ENCODE results near the gene ALDH3A2. TPM values are rescaled to one million over a fixed set of nuclear protein-coding genes. Genes with fewer than 3 reads are reported as not detected.

The ALDH3A2 gene
- total and polyA plus RNA-seq, 2 of the 8 experiments (the other 6 are each of a cell fraction or from before 2014, with no cell fraction given) = 20.6 to 72.9 TPM

DNA sequence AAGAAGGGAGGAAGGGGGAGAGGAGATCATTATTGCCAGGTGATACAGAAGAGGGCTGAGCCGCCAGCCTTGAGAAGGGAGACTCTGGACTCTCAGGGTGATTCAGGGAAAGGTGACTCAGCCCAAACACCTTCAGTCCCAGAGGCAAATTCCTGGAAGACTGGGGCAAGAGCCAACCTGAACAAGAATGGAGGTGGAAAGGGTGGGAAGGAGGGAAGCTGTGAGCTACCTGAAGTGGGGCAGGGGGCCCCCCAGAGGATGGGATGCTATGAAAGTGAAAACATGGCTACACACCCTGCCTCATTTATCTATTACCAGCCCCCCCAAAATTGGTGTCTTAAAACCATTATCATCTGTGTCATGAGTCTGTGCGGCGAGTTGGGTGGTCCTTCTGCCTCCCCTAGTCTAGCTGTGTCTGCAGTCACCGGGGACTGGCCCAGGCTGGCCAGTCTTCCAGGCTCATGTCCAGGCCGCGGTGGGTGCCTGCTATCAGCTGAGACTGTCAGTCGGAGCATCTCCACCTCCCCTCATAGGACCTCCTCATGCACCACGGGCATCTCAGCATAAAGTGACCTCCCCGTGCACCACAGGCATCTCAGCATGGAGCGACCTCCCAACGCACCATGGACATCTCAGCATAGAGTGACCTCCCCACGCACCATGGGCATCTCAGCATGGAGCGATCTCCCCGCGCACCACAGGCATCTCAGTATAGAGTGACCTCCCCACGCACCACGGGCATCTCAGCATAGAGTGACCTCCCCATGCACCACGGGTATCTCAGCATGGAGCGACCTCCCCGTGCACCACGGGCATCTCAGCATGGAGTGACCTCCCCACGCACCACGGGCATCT, 71.0 kb downstream of the ALDH3A2 start:
- H3K23me2 ChIP-seq (ENCODE audit: low read depth, low read length) = no peaks in the 10 kb centered on the region
- no peak overlapping the region for H3K56ac ChIP-seq (replicated peaks; ENCODE audit: insufficient read length, low read depth, low read length)
- H3K4me2 ChIP-seq (ENCODE audit: insufficient read depth in 1 of 2, low read depth in 2 of 2, low read length in 2 of 2) = no peak overlapping the region
- no peak overlapping the region for H3K23ac ChIP-seq (ENCODE audit: insufficient read length)
- no peak overlapping the region for H3K14ac ChIP-seq (ENCODE audit: insufficient read length)
- H2BK120ac ChIP-seq (replicated peaks; ENCODE audit: low read depth, low read length) = no peak overlapping the region
- no peaks in the 10 kb centered on the region for H3K9me3 ChIP-seq (ENCODE audit: insufficient read depth in 2 of 2, low read depth in 1 of 2, low read length in 1 of 2)
- H2AK5ac ChIP-seq (ENCODE audit: low read depth, low read length) = no peak overlapping the region
- H3K79me1 ChIP-seq (ENCODE audit: low read depth, low read length) = no peaks in the 10 kb centered on the region
- 92% methylated on average over 18 of the region's 23 CpGs; no CpG with 5 or more reads in 1 of the 2 experiments for WGBS, 2 experiments (ENCODE audit: extremely low coverage in 1 of 2, insufficient coverage in 1 of 2, insufficient read length in 1 of 2, insufficient replicate concordance in 2 of 2, low coverage in 1 of 2, low lambda C conversion rate in 2 of 2, missing lambda C conversion rate in 1 of 2)
- no peak overlapping the region for H3K18ac ChIP-seq (ENCODE audit: extremely low read depth, low read length)
- ChIA-PET CTCF (ENCODE audit: partially characterized antibody) (interaction anchor here (0.7 to 8.7 kb wide), 33 partner anchors 8 to 376 kb away, joined by 3 to 56 read pairs (median 4); partner anchors contain the start of genes ALDH3A2, B9D1 and SLC47A1), POLR2A (ENCODE audit: partially characterized antibody) (interaction anchor here (3.9 kb wide), 1 partner anchor 71 kb away, joined by 16 read pairs; the partner anchor contains the start of gene ALDH3A2)
- H3K4me3 ChIP-seq (ENCODE audit: extremely low read depth in 1 of 4, insufficient read depth in 2 of 4, low read depth in 3 of 4, low read length in 4 of 4) = no peak overlapping the region
- peak overlapping the region; percentile 72; the same call in 1 of the 2 replicates for H2BK15ac ChIP-seq (ENCODE audit: low read length)
- H4K91ac ChIP-seq (replicated peaks; ENCODE audit: insufficient read length, low read length) = no peak overlapping the region
- no peak for DNase-seq (ENCODE audit: low read depth in 1 of 2, low spot score in 2 of 2)
- H2BK20ac ChIP-seq (ENCODE audit: low read length) = no peak overlapping the region
- no peaks in the 10 kb centered on the region for H3K79me2 ChIP-seq (ENCODE audit: control insufficient read depth in 1 of 2, insufficient read depth in 2 of 2, low read length in 2 of 2)
- H3K9ac ChIP-seq (replicated peaks in 1 of 4; ENCODE audit: extremely low read depth in 1 of 4, low read depth in 3 of 4, low read length in 3 of 4) = no peak overlapping the region
- no peaks in the 10 kb centered on the region for H3K36me3 ChIP-seq (ENCODE audit: control insufficient read depth in 2 of 4, insufficient read depth in 4 of 4, low read length in 3 of 4)
- H3K4ac ChIP-seq (replicated peaks; ENCODE audit: insufficient read length, low read depth, low read length) = no peak overlapping the region
- no peak overlapping the region for H4K5ac ChIP-seq (ENCODE audit: insufficient read length, low read depth, low read length)
- TF ChIP-seq POU5F1 (IDR thresholded peaks at IDR 0.05; ENCODE audit: low read depth, low read length) (no peak), CREB1 (IDR thresholded peaks at IDR 0.05) (no peak), FOSL1 (IDR thresholded peaks at IDR 0.05; ENCODE audit: insufficient read depth, low read depth, low read length) (no peak), ZNF274 (IDR thresholded peaks at IDR 0.05; ENCODE audit: borderline replicate concordance, extremely low read depth, low read length) (no peak), TAF7 (optimal IDR thresholded peaks at IDR 0.05; ENCODE audit: borderline replicate concordance, low read depth, low read length) (no peak), YY1 (IDR thresholded peaks at IDR 0.05; ENCODE audit: low read depth, low read length) (no peak)
- H2BK5ac ChIP-seq (ENCODE audit: low read depth, low read length) = no peak overlapping the region
- peak overlapping the region; percentile 39; the same call in 1 of the 2 replicates for H2BK12ac ChIP-seq (ENCODE audit: low read depth, low read length)
- H2AFZ ChIP-seq (ENCODE audit: low read length) = no peak overlapping the region
- no peaks in the 10 kb centered on the region for H3K27me3 ChIP-seq (replicated peaks in 1 of 4; ENCODE audit: control insufficient read depth in 3 of 4, extremely low read depth in 1 of 4, insufficient read depth in 3 of 4, low read length in 3 of 4)
- H3K27ac ChIP-seq (ENCODE audit: low read depth, low read length) = no peak overlapping the region
- no peak for FAIRE-seq
- peaks cover 0 to under 1% (median 0%) of the 10 kb centered on the region in 4 experiments; a peak in 1 of 7 replicates for H3K4me1 ChIP-seq (replicated peaks in 1 of 4; ENCODE audit: control insufficient read depth in 3 of 4, insufficient read depth in 4 of 4, low read length in 3 of 4)
- no peaks in the 10 kb centered on the region for H4K20me1 ChIP-seq (replicated peaks in 1 of 2; ENCODE audit: control insufficient read depth in 1 of 2, insufficient read depth in 2 of 2, low read length in 2 of 2)
- H4K8ac ChIP-seq (ENCODE audit: extremely low read depth, insufficient read depth, low read length) = no peak overlapping the region

Data from H1 (cell line).